MG63 (cell line): ENCODE results near the gene PTCH2. TPM values are rescaled to one million over a fixed set of nuclear protein-coding genes. Genes with fewer than 3 reads are reported as not detected.
A peak's percentile ranks its signal among the peaks of the same experiment; 100 is the strongest.
"Not testable (repeated sequence)": the region's sequence is repeated elsewhere in the genome, so short reads cannot be mapped to it uniquely, and the experiment has no call there.

Experiments
- DNase-seq: peaks from one replicate; pipeline ENCODE4 v3.0.0-alpha.2; 2020
- H3K27me3 ChIP-seq: fragments of 250-450 bp; sonication (Bioruptor Pico); 2 replicates; pipeline ENCODE4 v1.5.1; 2020; ENCODE audit warnings: mild to moderate bottlenecking, moderate library complexity
- H3K36me3 ChIP-seq: fragments of 250-450 bp; sonication (Bioruptor Pico); 2 replicates; pipeline ENCODE4 v1.5.1; 2020; ENCODE audit warnings: mild to moderate bottlenecking, moderate library complexity
- H3K4me3 ChIP-seq: fragments of 250-450 bp; sonication (Bioruptor Pico); 2 replicates; pipeline ENCODE4 v1.5.1; 2020; ENCODE audit warnings: mild to moderate bottlenecking, moderate library complexity
- H3K9me3 ChIP-seq: fragments of 250-450 bp; sonication (Bioruptor Pico); 2 replicates; pipeline ENCODE4 v1.5.1; 2020; ENCODE audit warnings: mild to moderate bottlenecking, moderate library complexity
- total RNA-seq: library from RNA; depleted of rRNA; stranded (reverse); fragments of >200 nt; shearing (Covaris generic); gene quantifications from 2 replicates; pipeline ENCODE4 v1.2.3, GENCODE V29; 2014; ENCODE audit warnings: low replicate concordance

The PTCH2 gene
- total RNA-seq, 1 experiment from 2014 or later: not detected

- Histone ChIP-seq H3K4me3 (no peak overlapping the region), H3K27me3 (no peaks in the 10 kb centered on the region), H3K36me3 (no peaks in the 10 kb centered on the region), H3K9me3 (no peaks in the 10 kb centered on the region)
- no peak for DNase-seq
Measured at GRCh38 chr1:44849575-44850132, 6.6 kb upstream of the PTCH2 start.

- no peaks in the 10 kb centered on the region for H3K36me3 ChIP-seq
- H3K4me3 ChIP-seq: no peak overlapping the region
- no peak for DNase-seq
- no peaks in the 10 kb centered on the region for H3K9me3 ChIP-seq
- no peaks in the 10 kb centered on the region for H3K27me3 ChIP-seq
Measured at GRCh38 chr1:44848456-44849181, 5.6 kb upstream of the PTCH2 start.

GRCh38 chr1:44847845-44848244 lies 4.8 kb upstream of the PTCH2 start:
- Histone ChIP-seq H3K9me3 (no peaks in the 10 kb centered on the region), H3K27me3 (no peaks in the 10 kb centered on the region), H3K36me3 (no peaks in the 10 kb centered on the region), H3K4me3 (no peak overlapping the region)
- DNase-seq: no peak

- DNase-seq: no peak
- Histone ChIP-seq H3K9me3 (no peaks in the 10 kb centered on the region), H3K4me3 (no peak overlapping the region), H3K27me3 (no peaks in the 10 kb centered on the region), H3K36me3 (no peaks in the 10 kb centered on the region)
Measured at GRCh38 chr1:44846985-44847384, 3.9 kb upstream of the PTCH2 start.

GRCh38 chr1:44842486-44842861 lies 579 bp downstream of the PTCH2 start:
- Histone ChIP-seq H3K27me3 (no peaks in the 10 kb centered on the region), H3K36me3 (no peaks in the 10 kb centered on the region), H3K4me3 (no peak overlapping the region), H3K9me3 (no peaks in the 10 kb centered on the region)
- DNase-seq: no peak

- no peaks in the 10 kb centered on the region for H3K36me3 ChIP-seq
- no peaks in the 10 kb centered on the region for H3K9me3 ChIP-seq
- H3K27me3 ChIP-seq: no peaks in the 10 kb centered on the region
- H3K4me3 ChIP-seq: no peak overlapping the region
- DNase-seq: no peak
Measured at GRCh38 chr1:44839576-44839975, 3.5 kb downstream of the PTCH2 start.

GRCh38 chr1:44838294-44838693 lies 4.8 kb downstream of the PTCH2 start:
- not testable (repeated sequence) for H3K36me3 ChIP-seq, H3K4me3 ChIP-seq, H3K9me3 ChIP-seq, H3K27me3 ChIP-seq, DNase-seq

- DNase-seq: peak; percentile 75
- H3K4me3 ChIP-seq: no peak overlapping the region
Measured at GRCh38 chr1:44835738-44836675, 7.0 kb downstream of the PTCH2 start.

GRCh38 chr1:44834328-44834727 lies 8.7 kb downstream of the PTCH2 start:
- Histone ChIP-seq H3K36me3 (no peaks in the 10 kb centered on the region), H3K4me3 (no peak overlapping the region)
- no peak for DNase-seq

More at GRCh38 chr1:44835738-44836675, 7.0 kb downstream of the PTCH2 start:
- Histone ChIP-seq H3K9me3 (no peaks in the 10 kb centered on the region), H3K27me3 (no peaks in the 10 kb centered on the region), H3K36me3 (no peaks in the 10 kb centered on the region)

GRCh38 chr1:44832056-44832705 lies 10.9 kb downstream of the PTCH2 start:
- H3K27me3 ChIP-seq: no peaks in the 10 kb centered on the region
- DNase-seq: no peak
- no peaks in the 10 kb centered on the region for H3K36me3 ChIP-seq
- H3K9me3 ChIP-seq: no peaks in the 10 kb centered on the region
- no peak overlapping the region for H3K4me3 ChIP-seq

More at GRCh38 chr1:44834328-44834727, 8.7 kb downstream of the PTCH2 start:
- H3K27me3 ChIP-seq: no peaks in the 10 kb centered on the region
- H3K9me3 ChIP-seq: no peaks in the 10 kb centered on the region

- no peaks in the 10 kb centered on the region for H3K9me3 ChIP-seq
- no peak for DNase-seq
- H3K36me3 ChIP-seq: no peaks in the 10 kb centered on the region
- H3K27me3 ChIP-seq: no peaks in the 10 kb centered on the region
- no peak overlapping the region for H3K4me3 ChIP-seq
Measured at GRCh38 chr1:44831516-44831915, 11.5 kb downstream of the PTCH2 start.

GRCh38 chr1:44830900-44831304 lies 12.2 kb downstream of the PTCH2 start:
- no peak for DNase-seq
- H3K4me3 ChIP-seq: no peak overlapping the region
- H3K36me3 ChIP-seq: no peaks in the 10 kb centered on the region
- no peaks in the 10 kb centered on the region for H3K9me3 ChIP-seq
- no peaks in the 10 kb centered on the region for H3K27me3 ChIP-seq

- H3K36me3 ChIP-seq: no peaks in the 10 kb centered on the region
- no peak for DNase-seq
- no peaks in the 10 kb centered on the region for H3K27me3 ChIP-seq
- H3K4me3 ChIP-seq: no peak overlapping the region
- H3K9me3 ChIP-seq: no peaks in the 10 kb centered on the region
Measured at GRCh38 chr1:44829506-44830384, 13.3 kb downstream of the PTCH2 start.

- DNase-seq: no peak
- Histone ChIP-seq H3K9me3 (no peaks in the 10 kb centered on the region), H3K27me3 (no peaks in the 10 kb centered on the region), H3K4me3 (no peak overlapping the region), H3K36me3 (no peaks in the 10 kb centered on the region)
Measured at GRCh38 chr1:44828841-44829440, 14.1 kb downstream of the PTCH2 start.

GRCh38 chr1:44828003-44828651 lies 14.9 kb downstream of the PTCH2 start:
- no peaks in the 10 kb centered on the region for H3K27me3 ChIP-seq
- no peak for DNase-seq
- H3K36me3 ChIP-seq: no peaks in the 10 kb centered on the region
- no peaks in the 10 kb centered on the region for H3K9me3 ChIP-seq
- H3K4me3 ChIP-seq: no peak overlapping the region
